Measurements from ENCODE around the gene ARL13B. TPM values are rescaled to one million over a fixed set of nuclear protein-coding genes. Genes with fewer than 3 reads are reported as not detected.
"Not testable (repeated sequence)": the region's sequence is repeated elsewhere in the genome, so short reads cannot be mapped to it uniquely, and the experiment has no call there.

The ARL13B gene
- total RNA-seq, 2 donors from 2014 or later: 6.4 to 10.7 TPM

DNA sequence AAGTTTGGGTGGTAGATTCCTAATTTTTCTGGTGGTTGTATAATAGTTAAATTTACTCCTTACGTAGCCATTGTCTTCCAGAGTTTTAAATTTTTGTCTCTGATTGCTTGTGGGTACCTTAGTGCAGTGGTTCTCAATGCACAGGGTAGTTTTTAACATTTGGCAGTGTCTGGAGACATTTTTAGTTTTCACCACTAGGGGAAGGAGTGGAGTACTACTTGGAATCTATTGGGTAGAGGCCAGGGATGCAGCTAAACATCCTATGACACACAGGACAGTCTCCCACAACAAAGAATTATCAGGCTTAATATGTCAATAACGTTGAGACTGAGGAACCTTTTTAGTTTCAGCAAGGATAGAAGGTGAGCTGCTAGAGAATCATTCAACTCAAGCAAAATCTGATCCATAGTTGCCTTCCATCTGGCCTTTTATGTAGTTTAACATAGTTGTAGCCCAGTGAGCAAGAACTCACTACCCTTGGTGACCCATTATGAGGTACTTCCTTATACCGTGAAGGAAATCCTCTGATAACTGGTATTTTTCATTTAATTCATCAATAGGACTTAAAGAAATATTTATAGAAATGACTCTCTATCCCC, 57.1 kb downstream of the ARL13B start:
- intact Hi-C loops (cut with DNase I): no loop called here
- Histone ChIP-seq H3K36me3 (no peaks in the 10 kb centered on the region), H3K4me1 (replicated peaks) (no peaks in the 10 kb centered on the region), H3K9me3 (no peaks in the 10 kb centered on the region), H3K27ac (no peak overlapping the region), H3K4me3 (no peak overlapping the region), H3K27me3 (replicated peaks; ENCODE audit: insufficient read depth) (no peaks in the 10 kb centered on the region)
- TF ChIP-seq, protein P1, sequence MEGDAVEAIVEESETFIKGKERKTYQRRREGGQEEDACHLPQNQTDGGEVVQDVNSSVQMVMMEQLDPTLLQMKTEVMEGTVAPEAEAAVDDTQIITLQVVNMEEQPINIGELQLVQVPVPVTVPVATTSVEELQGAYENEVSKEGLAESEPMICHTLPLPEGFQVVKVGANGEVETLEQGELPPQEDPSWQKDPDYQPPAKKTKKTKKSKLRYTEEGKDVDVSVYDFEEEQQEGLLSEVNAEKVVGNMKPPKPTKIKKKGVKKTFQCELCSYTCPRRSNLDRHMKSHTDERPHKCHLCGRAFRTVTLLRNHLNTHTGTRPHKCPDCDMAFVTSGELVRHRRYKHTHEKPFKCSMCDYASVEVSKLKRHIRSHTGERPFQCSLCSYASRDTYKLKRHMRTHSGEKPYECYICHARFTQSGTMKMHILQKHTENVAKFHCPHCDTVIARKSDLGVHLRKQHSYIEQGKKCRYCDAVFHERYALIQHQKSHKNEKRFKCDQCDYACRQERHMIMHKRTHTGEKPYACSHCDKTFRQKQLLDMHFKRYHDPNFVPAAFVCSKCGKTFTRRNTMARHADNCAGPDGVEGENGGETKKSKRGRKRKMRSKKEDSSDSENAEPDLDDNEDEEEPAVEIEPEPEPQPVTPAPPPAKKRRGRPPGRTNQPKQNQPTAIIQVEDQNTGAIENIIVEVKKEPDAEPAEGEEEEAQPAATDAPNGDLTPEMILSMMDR (IDR thresholded peaks at IDR 0.05): peak in 2 of 4 experiments; percentile 6 to 33
- TF ChIP-seq POLR2AphosphoS5 (IDR thresholded peaks at IDR 0.05): no peak
- DNase-seq (ENCODE audit: low spot score): no peak
- 82% methylated on average over 3 of the region's 3 CpGs for WGBS

DNA sequence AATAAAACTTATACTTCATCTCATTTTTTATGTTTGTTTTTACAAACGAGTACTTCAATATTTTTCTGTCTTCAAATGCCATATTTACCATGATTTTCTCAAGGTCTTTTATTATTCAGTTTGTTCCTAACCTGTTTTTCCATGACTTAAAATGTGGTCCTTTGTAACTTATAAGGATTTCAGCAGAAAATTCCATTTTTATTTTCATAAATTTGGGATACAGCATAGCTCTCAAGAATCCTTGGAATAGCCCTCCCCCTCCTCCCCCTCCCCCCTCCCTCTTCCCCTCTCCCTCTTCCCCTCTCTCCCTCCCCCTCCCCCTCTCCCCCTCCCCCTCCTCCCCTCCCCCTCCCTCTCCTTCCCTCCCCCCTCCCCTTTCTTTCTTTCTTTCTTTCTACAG, 63.3 kb downstream of the ARL13B start:
- H3K4me3 ChIP-seq: no peak overlapping the region
- no peaks in the 10 kb centered on the region for H3K36me3 ChIP-seq
- no peaks in the 10 kb centered on the region for H3K9me3 ChIP-seq
- no peak overlapping the region for H3K27ac ChIP-seq
- no peak for DNase-seq (ENCODE audit: low spot score)
- H3K27me3 ChIP-seq (replicated peaks; ENCODE audit: insufficient read depth): no peaks in the 10 kb centered on the region
- TF ChIP-seq POLR2A (IDR thresholded peaks at IDR 0.05) (no peak), POLR2AphosphoS5 (IDR thresholded peaks at IDR 0.05) (no peak)
- TF ChIP-seq, protein P1 (IDR thresholded peaks at IDR 0.05): no peak
- 82% methylated on average over 1 of the region's 1 CpG for WGBS
- no peaks in the 10 kb centered on the region for H3K4me1 ChIP-seq (replicated peaks)
- intact Hi-C loops (cut with DNase I): no loop called here

DNA sequence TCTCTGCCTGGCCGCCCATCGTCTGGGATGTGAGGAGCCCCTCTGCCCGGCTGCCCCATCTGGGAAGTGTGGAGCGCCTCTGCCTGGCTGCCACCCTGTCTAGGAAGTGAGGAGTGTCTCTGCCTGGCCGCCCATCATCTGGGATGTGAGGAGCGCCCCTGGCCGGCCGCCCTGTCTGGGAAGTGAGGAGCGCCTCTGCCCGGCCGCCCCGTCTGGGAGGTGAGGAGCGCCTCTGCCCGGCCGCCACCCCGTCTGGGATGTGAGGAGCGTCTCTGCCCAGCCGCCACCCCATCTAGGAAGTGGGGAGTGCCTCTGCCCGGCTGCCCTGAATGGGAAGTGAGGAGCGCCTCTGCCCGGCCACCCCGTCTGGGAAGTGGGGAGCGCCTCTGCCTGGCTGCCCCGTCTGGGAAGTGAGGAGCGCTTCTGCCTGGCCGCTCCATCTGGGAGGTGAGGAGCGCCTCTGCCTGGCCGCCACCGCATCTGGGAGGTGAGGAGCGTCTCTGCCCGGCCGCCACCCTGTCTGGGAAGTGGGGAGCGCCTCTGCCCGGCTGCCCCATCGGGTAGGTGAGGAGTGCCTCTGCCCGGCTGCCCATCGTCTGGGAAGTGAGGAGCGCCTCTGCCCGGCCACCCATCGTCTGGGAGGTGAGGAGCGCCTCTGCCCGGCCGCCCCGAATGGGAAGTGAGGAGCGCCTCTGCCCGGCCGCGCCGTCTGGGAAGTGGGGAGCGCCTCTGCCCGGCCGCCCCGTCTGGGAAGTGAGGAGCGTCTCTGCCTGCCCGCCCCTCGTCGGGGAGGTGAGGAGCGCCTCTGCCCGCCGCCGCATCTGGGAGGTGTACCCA, 64.4 kb downstream of the ARL13B start:
- H3K4me1 ChIP-seq (replicated peaks); H3K4me3 ChIP-seq; H3K9me3 ChIP-seq; H3K36me3 ChIP-seq; H3K27me3 ChIP-seq (replicated peaks; ENCODE audit: insufficient read depth); H3K27ac ChIP-seq; intact Hi-C loops (cut with DNase I); DNase-seq (ENCODE audit: low spot score): not testable (repeated sequence)
- 94% methylated on average over 50 of the region's 61 CpGs for WGBS

DNA sequence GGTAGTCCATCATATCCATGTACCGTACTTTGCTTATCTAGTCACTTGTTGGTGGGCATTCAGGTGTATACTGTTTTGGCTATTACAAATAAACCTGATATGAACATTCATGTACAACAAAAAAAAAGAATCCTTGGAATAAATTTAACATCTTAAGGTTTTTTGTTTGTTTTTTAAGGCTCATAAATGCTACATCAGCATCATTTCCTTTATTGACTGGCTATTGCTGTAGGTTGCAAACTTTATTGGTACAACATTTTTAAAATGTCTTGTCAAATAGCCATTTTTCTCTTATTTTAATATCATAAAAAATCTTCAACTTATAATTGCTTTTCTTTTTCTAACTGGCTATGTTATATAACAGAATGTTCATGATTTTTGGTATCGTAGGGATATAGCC, 66.6 kb downstream of the ARL13B start:
- H3K9me3 ChIP-seq: no peaks in the 10 kb centered on the region
- WGBS: 96% methylated on average over 2 of the region's 2 CpGs

DNA sequence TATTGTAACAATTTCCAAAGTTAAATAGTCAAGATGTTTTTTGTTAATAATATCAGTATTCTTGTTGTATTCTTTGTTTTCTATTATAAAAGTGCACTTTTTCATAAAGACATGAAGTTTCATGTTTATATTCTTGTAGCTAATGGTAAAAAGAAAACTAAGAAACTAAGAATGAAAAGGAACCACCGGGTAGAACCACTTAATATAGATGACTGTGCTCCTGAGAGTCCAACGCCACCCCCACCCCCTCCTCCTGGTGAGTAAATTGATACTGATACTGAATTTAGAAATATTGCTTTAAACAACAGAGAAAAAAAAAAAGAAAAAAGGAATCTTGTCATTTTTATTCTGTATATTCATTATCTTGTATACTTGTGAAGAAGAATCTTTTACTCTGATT, 69.3 kb downstream of the ARL13B start:
- no peak for TF ChIP-seq POLR2A (IDR thresholded peaks at IDR 0.05)
- TF ChIP-seq, protein P1 (IDR thresholded peaks at IDR 0.05): no peak
- no peak for TF ChIP-seq POLR2AphosphoS5 (IDR thresholded peaks at IDR 0.05)
- H3K9me3 ChIP-seq: no peaks in the 10 kb centered on the region
- H3K36me3 ChIP-seq: no peaks in the 10 kb centered on the region
- intact Hi-C loops (cut with DNase I): no loop called here
- no peaks in the 10 kb centered on the region for H3K4me1 ChIP-seq (replicated peaks)
- WGBS: 90% methylated on average over 2 of the region's 2 CpGs
- DNase-seq (ENCODE audit: low spot score): no peak
- H3K4me3 ChIP-seq: no peak overlapping the region
- H3K27me3 ChIP-seq (replicated peaks; ENCODE audit: insufficient read depth): no peaks in the 10 kb centered on the region
- H3K27ac ChIP-seq: no peak overlapping the region

More for the DNA sequence above, 66.6 kb downstream of the ARL13B start:
- Histone ChIP-seq H3K27me3 (replicated peaks; ENCODE audit: insufficient read depth) (no peaks in the 10 kb centered on the region), H3K27ac (no peak overlapping the region), H3K4me1 (replicated peaks) (no peaks in the 10 kb centered on the region), H3K4me3 (no peak overlapping the region), H3K36me3 (no peaks in the 10 kb centered on the region)
- TF ChIP-seq, protein P1 (IDR thresholded peaks at IDR 0.05): no peak
- TF ChIP-seq POLR2AphosphoS5 (IDR thresholded peaks at IDR 0.05) (no peak), POLR2A (IDR thresholded peaks at IDR 0.05) (no peak)
- intact Hi-C loops (cut with DNase I): no loop called here
- DNase-seq (ENCODE audit: low spot score): no peak

Measured in prostate gland (tissue), 2 donors.